GM19239 (cell line): Measurements from ENCODE around the gene MPP2.
"Not testable (repeated sequence)": the region's sequence is repeated elsewhere in the genome, so short reads cannot be mapped to it uniquely, and the experiment has no call there.

Source experiments
- DNase-seq: peaks from one replicate; pipeline ENCODE4 v3.0.0; 2011; ENCODE audit warnings: low spot score; ENCODE audit not compliant: insufficient read length
- FAIRE-seq: peaks from 2 replicates; lab custom pipeline; 2011; peaks lifted over from hg19 to GRCh38; lab: Jason Lieb, UNC

MPP2 gene

DNA sequence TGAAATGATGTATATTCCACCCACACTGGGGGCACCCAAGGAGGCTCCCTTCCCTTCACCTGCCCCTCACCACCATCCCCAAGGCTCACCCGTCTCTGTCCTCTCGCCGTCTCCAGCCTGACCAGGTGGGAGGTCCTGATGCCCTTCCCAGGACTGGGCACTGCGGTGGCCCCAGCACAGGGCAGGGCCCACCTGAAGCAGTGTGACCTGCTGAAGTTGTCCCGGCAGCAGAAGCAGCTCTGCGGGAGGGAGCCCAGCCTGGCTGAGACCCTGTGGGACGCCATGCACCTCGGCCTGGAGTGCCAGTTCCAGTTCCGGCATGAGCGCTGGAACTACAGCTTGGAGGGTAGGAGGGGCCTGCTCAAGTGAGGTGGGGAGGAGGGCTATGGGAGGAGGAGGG lies 25.0 kb upstream of the MPP2 start:
- DNase-seq = no peak
- FAIRE-seq = no peak

DNA sequence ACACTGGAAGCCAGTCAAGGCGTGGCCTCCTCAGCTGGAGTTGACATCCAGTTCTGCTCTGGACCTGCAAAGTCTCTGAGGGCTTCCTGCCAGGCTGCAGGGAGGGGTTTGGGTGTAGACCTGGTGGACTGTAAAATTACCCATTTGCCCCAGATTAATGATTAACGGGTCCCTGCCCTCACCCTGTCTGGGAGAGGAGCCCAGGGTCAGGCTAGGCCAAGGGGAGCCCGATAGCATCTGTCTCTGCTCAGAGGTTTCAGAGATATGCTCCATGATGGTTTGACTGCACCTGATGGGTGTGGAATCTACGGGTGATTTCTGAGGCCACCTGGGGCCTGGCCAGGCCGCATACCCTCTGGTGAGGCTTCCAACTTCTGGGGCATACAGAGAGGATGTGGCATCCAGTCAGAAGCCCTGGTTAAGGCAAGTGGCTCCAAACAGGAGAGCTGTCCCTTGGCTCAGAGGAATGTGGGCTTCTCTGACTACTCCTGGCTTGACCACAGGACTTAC lies 23.8 kb upstream of the MPP2 start:
- DNase-seq = no peak
- peak; percentile 54 for FAIRE-seq

DNA sequence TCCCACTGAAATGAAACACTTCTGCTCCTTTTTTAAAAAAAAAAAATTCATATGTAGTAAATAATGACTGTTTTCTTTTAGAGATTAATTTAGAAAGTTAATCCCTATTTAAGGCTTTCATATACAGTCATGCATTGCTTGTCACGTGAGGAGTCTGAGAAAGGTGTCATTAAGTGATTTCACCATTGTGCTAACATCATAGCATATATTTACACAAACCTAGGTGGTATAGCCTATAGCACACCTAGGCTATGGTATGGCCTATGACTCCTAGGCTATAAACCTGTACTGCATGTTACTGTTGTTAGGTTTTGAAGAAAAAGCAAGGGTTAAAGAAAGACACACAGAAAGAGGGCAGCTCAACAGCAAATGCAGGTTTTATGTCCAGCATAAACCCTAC lies 21.3 kb upstream of the MPP2 start:
- no peak for FAIRE-seq
- no peak for DNase-seq

- DNase-seq, FAIRE-seq: not testable (repeated sequence)
Measured at GRCh38 chr17:43927929-43928328, 20.6 kb upstream of the MPP2 start.

DNA sequence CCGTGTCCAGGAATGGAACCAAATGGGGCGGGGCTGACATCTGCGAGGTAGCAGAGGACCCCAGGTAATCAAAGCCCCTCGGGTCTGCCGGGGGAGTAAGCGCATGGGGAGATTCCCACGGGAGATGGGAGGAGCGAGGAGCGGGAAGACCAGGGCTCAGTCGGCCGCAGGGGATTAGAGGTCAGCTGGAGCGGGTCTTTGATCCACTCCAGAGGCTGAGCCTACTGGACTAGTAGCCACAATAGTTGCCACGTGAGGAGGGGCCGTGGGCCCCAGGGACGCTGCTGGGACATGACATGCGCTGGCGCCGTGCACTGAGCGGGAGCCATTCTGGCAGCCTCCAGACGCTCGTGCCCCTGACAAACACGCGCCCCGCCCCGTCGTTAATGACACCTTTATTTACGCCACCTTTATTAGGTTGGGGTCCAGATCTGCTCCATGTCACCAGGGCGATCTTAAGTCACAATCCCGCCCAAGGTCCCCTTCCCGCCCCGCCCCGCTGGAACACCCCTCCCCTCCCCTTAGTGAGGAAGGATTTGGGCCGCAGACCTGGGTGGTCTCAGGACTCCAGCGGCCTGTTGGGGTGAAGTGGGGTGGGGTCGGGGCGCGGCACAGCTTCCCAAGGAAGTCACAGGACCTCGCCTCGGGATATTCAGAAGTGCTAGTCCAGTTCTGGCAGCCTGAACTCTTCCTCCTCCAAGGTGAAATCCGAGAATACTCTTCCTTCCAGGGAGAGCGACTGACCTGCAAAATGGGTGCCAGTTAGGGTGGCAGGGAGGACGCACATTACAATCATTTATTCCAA lies 19.9 kb upstream of the MPP2 start:
- DNase-seq = no peak
- FAIRE-seq = no peak

- peak; percentile 67 for FAIRE-seq
- no peak for DNase-seq
Measured at GRCh38 chr17:43924558-43924957, 17.2 kb upstream of the MPP2 start.

DNA sequence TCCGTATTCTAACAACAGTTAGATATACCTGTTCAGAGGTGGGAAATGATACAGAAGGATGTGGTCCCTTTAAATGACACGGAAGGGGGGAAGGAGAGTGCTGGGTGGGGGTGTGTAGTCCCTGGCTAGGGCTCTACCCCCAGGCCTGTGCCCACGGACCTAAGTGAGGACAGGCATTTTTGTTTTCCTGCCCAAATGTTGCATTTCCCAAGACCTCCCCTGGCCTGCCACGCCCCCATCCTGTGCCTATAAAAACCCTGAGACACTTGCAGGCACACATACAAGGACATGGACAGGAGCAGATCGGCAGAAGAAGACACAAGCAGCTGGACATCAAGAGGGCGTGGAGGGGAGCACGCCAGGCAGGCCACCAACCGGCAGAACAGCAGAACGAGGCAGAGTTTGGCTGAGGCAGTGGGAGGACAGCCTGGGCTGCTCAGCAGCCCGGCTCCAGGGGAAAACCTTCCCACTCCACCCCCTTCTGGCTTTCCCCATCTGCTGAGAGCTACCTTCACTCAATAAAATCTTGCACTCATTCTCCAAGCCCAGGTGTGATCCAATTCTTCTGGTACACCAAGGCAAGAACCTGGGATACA lies 13.3 kb upstream of the MPP2 start:
- FAIRE-seq = no peak
- no peak for DNase-seq

DNA sequence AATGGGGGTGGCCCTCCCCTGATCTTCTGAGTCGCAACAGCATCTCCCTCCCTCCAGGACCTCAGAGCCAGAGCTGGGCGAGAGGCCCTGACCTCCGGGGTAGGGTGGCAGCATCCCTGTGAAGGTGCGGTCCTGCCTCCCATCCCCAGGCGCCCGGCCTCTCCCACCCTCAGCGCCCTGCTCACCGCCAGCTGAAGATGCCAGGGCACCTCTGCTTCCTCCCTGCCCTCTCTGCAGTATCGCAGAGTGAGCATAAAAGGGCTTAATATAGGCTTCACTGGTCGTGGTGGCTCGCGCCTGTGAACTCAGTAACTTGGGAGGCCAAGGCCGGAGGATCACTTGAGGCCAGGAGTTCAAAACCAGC lies 10.7 kb upstream of the MPP2 start:
- FAIRE-seq = no peak

GRCh38 chr17:43917348-43918025 lies 10.2 kb upstream of the MPP2 start:
- FAIRE-seq (peak; percentile 95), DNase-seq (peak; percentile 67)

More for the DNA sequence above, 10.7 kb upstream of the MPP2 start:
- DNase-seq = no peak

DNA sequence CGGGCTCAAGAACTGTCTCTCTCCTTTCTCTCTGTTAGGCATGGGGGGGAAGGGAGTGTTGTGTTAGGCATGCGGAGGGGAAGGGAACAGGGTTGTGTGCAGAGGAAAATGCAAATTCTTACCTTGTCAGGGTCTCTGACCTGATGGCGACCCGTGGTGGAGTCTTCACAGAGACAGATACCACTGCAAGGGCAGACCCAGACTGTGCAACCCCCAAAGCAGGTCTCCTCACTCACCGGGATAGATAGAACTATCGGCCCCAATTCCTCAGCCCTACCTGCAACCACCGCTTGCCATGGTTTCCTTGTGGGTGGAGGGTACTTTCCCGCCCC lies 9.6 kb upstream of the MPP2 start:
- DNase-seq (no peak), FAIRE-seq (no peak)

DNA sequence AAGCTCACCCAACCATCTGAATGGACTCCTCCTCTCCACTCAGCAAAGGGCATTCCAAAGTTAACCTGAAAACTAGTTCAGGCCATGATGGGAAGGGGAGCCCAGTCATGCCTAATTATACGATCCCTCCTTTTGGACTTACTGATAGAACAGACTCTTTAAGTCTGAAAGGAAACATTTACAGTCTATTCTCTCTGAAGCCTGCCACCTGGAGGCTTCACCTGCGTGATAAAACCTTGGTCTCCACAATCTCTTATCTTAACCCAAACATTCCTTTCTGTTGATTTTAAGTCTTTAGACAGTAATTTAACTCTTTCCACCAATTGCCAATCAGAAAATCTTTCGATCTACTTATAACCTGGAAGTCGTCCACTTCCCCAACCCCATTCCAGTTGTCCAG lies 9.0 kb upstream of the MPP2 start:
- DNase-seq (no peak), FAIRE-seq (no peak)

DNA sequence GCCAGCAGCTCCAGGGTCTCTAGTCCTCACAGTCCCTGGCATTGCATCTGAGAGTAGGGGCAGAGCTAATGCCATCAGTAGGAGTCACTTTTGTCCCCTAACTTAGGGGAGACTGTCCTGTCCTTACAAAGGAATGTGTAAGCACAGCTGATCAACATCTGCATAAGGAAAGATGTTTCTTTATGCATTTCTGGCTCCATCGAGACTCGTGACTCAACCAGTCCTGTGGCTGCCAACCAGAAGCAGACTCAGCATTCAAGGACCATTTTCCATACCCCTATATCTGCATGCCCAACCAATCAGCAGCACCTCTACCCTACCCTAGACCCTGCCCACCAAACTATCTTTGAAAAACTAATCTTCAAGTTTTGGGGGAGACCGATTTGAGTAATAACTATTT lies 8.2 kb upstream of the MPP2 start:
- FAIRE-seq (peak; percentile 47), DNase-seq (no peak)

DNA sequence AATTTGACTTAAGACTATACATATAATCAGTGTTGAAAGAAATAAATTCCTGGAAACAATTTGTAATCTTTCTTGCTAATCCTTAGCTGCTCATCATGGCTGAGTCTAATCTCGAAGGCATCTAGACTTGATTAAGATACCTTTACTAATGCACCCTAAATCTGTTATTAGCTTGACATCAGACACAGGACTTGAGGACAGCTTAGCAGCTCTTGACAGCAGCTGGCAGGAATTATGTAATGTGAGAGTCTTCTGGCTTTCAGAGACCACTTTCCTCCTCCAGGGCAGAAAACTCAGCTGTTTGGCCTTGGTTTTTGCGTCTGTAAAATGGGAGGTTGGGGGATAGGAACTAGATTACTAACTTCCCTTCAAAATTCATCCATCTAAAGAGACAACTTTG lies 7.1 kb upstream of the MPP2 start:
- FAIRE-seq = no peak
- no peak for DNase-seq

GRCh38 chr17:43913584-43913983 lies 6.2 kb upstream of the MPP2 start:
- DNase-seq = no peak
- FAIRE-seq = no peak

- DNase-seq = no peak
- no peak for FAIRE-seq
Measured at GRCh38 chr17:43912635-43913304, 5.4 kb upstream of the MPP2 start.

DNA sequence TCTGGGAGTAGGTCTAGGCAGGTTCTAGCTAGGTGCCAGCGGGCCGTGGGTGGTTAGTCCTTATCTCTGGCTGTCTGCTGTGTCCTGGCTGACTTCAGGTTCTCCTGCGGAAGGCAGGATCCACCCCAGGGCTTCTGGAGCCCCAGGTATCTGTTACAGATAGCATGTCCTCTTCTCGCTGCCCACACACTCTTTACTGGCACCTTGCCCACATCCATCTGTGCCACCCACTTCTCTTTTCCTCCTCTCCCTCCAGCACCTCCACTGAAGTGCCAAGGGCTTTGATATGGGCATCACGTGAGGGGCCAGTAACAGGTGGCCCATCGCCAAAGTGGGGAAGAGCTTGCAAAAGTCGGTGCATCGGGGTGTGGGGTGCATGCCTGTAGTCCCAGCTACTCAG lies 4.6 kb upstream of the MPP2 start:
- DNase-seq (no peak), FAIRE-seq (no peak)

DNA sequence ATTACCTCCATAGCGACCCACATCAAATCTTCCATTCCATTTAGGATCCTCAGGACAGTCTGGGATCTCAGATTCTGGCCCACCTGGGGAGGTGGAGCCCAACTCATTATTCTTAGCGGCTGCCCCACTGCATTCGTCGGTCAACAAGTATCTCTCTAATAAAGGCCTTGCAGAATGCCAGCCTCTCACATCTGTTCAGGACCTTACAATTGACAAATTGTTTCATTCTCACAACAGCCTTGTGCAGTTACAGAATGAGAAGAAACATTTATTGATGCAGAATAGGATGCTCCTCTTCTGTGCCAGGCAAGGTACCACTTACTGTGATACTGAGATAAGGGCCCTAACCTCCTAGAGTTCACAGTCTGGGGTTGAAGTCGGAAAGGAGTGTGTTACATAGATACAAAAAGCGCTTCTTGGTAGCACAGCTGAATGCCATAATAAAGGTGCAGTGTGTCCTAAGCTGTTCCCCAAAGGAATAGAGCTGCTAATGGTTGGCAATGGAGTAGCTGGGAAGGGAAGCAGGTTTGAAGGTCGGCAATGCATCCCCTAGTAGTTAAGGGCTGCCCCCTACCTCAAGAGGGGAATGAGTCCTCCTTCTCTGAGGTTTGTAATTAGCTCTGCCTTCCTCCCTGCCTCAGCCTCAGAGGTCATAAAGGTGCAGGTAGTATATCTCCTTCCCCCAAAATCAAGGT lies 2.3 kb upstream of the MPP2 start:
- DNase-seq (no peak), FAIRE-seq (peak; percentile 11)

DNA sequence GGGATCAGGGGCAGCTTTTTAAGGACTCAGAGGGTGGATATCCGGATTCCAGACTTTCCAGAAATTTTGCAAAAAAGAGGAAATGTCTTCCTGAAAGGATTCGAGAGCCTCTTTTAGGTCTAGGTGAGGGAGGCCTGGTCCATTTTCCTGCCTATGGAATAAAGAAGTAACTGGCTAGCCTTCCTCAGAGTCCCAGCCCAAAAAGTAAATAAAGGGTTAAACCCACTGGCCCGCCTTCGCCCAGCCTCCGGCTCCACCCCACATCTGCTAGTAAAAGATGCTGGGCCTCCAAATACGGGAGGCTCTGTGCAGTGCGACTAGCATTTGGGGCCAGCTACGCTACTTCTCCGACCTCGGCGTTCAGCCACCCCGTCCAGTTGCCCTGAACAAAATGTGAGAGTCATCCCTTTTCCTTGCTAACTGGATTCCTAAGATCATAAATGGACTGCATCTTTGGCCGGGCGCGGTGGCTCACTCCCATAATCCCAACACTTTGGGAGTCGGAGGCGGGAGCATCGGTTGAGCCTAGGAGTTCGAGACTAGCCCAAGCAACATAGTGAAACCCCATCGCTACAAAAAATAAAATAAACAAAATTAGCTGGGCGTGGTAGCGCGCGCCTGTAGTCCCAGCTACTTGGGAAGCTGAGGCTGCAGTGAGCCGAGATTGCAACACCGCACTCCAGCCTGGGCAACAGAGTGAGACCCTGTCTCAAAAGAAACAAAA lies 824 bp upstream of the MPP2 start:
- no peak for DNase-seq
- FAIRE-seq = peak; percentile 52

DNA sequence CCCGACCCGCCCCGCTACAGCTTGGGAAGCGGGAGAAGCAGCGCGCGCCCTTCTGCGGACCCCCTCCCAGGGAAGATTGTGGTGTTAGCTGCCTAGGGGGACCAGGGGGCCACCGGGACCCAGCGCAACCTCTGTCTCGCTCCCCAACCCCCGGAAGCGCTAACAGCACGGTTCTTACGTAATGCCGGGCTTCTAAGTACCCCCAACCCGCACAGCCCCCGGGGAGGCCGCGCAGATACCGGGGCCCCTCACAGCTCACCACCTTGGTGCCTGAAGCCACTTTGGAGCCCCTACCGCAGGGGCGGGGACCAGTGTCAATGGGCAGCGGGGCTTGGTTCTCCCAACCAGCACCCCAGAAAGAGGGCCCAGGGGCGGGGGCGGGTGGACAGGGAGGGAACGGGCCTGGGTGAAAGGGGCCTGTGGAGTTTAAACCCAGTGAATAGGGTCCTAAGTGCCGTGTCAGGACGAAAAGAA lies 348 bp downstream of the MPP2 start:
- DNase-seq = no peak
- FAIRE-seq = no peak
